GM23338 (cell line): ENCODE data around the gene NUDC. TPM values are rescaled to one million over a fixed set of nuclear protein-coding genes. Genes with fewer than 3 reads are reported as not detected.

ENCODE experiments used
- ATAC-seq: fragments of 200-7000 bp; cut with Tn5 transposase; 3 replicates; pipeline ENCODE4 v1.9.1; 2020
- DNase-seq: peaks from one replicate; pipeline ENCODE4 v3.0.0-alpha.2; 2015; ENCODE audit warnings: low spot score
- H2AFZ ChIP-seq: fragments of 200-600 bp; sonication (generic); 2 replicates; pipeline ENCODE4 v1.8.0; 2016; ENCODE audit warnings: antibody characterized with exemption, mild to moderate bottlenecking, moderate library complexity
- H3F3A ChIP-seq: fragments of 200-600 bp; sonication (generic); replicated peaks from 2 replicates; pipeline ENCODE4 v1.8.0; 2017; ENCODE audit warnings: antibody characterized with exemption, mixed run types, low read depth
- H3K27ac ChIP-seq: fragments of 200-600 bp; sonication (generic); 2 replicates; pipeline ENCODE4 v1.6.1; 2016; ENCODE audit warnings: low read depth
- H3K27me3 ChIP-seq: fragments of 200-600 bp; sonication (generic); 2 replicates; pipeline ENCODE4 v1.8.0; 2016; ENCODE audit warnings: mild to moderate bottlenecking, mixed run types, moderate library complexity; ENCODE audit not compliant: insufficient read depth
- H3K36me3 ChIP-seq: fragments of 200-600 bp; sonication (generic); 2 replicates; pipeline ENCODE4 v1.8.0; 2016; ENCODE audit warnings: mild to moderate bottlenecking; ENCODE audit not compliant: insufficient read depth
- H3K4me1 ChIP-seq: fragments of 200-600 bp; sonication (generic); 2 replicates; pipeline ENCODE4 v1.8.0; 2016; ENCODE audit warnings: mild to moderate bottlenecking, moderate library complexity; ENCODE audit not compliant: insufficient read depth
- H3K4me2 ChIP-seq: fragments of 200-600 bp; sonication (generic); 2 replicates; pipeline ENCODE4 v1.7.1; 2017; ENCODE audit warnings: mixed run types
- H3K4me3 ChIP-seq: fragments of 200-600 bp; sonication (generic); 2 replicates; pipeline ENCODE4 v1.6.1; 2016; ENCODE audit warnings: mixed run types
- H3K79me2 ChIP-seq: fragments of 200-600 bp; sonication (generic); replicated peaks from 2 replicates; pipeline ENCODE4 v1.8.0; 2017; ENCODE audit warnings: mild to moderate bottlenecking; ENCODE audit not compliant: insufficient read depth
- H3K9me2 ChIP-seq: fragments of 200-600 bp; sonication (generic); 2 replicates; pipeline ENCODE4 v1.8.0; 2017; ENCODE audit not compliant: insufficient read depth
- H4K20me1 ChIP-seq: fragments of 200-600 bp; sonication (generic); replicated peaks from 2 replicates; pipeline ENCODE4 v1.8.0; 2017; ENCODE audit warnings: mild to moderate bottlenecking; ENCODE audit not compliant: insufficient read depth
- H3K27ac Mint-ChIP-seq: 2 replicates; pipeline ENCODE4 v1.8.0; 2020; ENCODE audit warnings: inconsistent platforms, mild to moderate bottlenecking, moderate library complexity, mixed read lengths
- H3K27me3 Mint-ChIP-seq: 3 replicates; pipeline ENCODE4 v1.8.0; 2022; ENCODE audit warnings: low read depth, mild to moderate bottlenecking, moderate library complexity, mixed read lengths, inconsistent platforms; ENCODE audit not compliant: insufficient read depth, poor library complexity
- H3K36me3 Mint-ChIP-seq: 3 replicates; pipeline ENCODE4 v1.8.0; 2021; ENCODE audit warnings: low read depth, mild to moderate bottlenecking, inconsistent platforms, moderate library complexity, mixed read lengths
- H3K4me1 Mint-ChIP-seq: 3 replicates; pipeline ENCODE4 v1.8.0; 2020; ENCODE audit warnings: mild to moderate bottlenecking, inconsistent platforms, mixed read lengths
- H3K4me3 Mint-ChIP-seq: 3 replicates; pipeline ENCODE4 v1.8.0; 2021; ENCODE audit warnings: moderate library complexity, mild to moderate bottlenecking, inconsistent platforms, mixed read lengths
- H3K9me3 Mint-ChIP-seq: 3 replicates; pipeline ENCODE4 v1.8.0; 2020; ENCODE audit warnings: moderate library complexity, mild to moderate bottlenecking, inconsistent platforms, mixed read lengths
- CREB1 ChIP-seq: fragments of 250-450 bp; sonication (Bioruptor Pico); IDR thresholded peaks from 2 replicates; pipeline ENCODE4 v1.5.0; 2020; ENCODE audit warnings: low read depth, mild to moderate bottlenecking, moderate library complexity
- EZH2 ChIP-seq: fragments of 200-600 bp; sonication (generic); IDR thresholded peaks from one replicate; pipeline ENCODE4 v1.8.0; 2017; ENCODE audit warnings: antibody characterized with exemption, mild to moderate bottlenecking, low read depth; ENCODE audit not compliant: unreplicated experiment
- EZH2phosphoT487 ChIP-seq: fragments of 200-600 bp; sonication (generic); IDR thresholded peaks from one replicate; pipeline ENCODE4 v1.8.1; 2018; ENCODE audit warnings: antibody characterized with exemption; ENCODE audit not compliant: unreplicated experiment
- JUNB ChIP-seq: IDR thresholded peaks from one replicate; pipeline ENCODE4 v1.6.1; 2016; ENCODE audit warnings: antibody characterized with exemption; ENCODE audit not compliant: unreplicated experiment
- NANOG ChIP-seq: IDR thresholded peaks from 2 replicates; pipeline ENCODE4 v1.6.1; 2016; ENCODE audit warnings: antibody characterized with exemption, borderline replicate concordance
- POLR2AphosphoS5 ChIP-seq: IDR thresholded peaks from 2 replicates; pipeline ENCODE4 v1.6.1; 2016; ENCODE audit warnings: antibody characterized with exemption, low read depth
- STAT1 ChIP-seq: IDR thresholded peaks from one replicate; pipeline ENCODE4 v1.6.1; 2016; ENCODE audit warnings: antibody characterized with exemption; ENCODE audit not compliant: unreplicated experiment
- ZNF114 ChIP-seq: fragments of 250-450 bp; sonication (Bioruptor Pico); IDR thresholded peaks from 2 replicates; pipeline ENCODE4 v1.5.0; 2020; ENCODE audit warnings: mild to moderate bottlenecking, moderate library complexity
- ZNF331 ChIP-seq: fragments of 250-450 bp; sonication (Bioruptor Pico); IDR thresholded peaks from 2 replicates; pipeline ENCODE4 v1.5.0; 2020; ENCODE audit warnings: low read depth, mild to moderate bottlenecking, moderate library complexity
- polyA plus RNA-seq: library from polyadenylated mRNA; unstranded; fragments of >200 nt; fragmentation: Nextera tagmentation; extraction: Ambion mirVana; gene quantifications from 2 replicates; pipeline ENCODE4 v1.2.1, GENCODE V29; 2016
- total RNA-seq: library from RNA; depleted of rRNA; stranded (reverse); fragments of >200 nt; shearing (Covaris generic); gene quantifications from 2 replicates; pipeline ENCODE4 v1.2.3, GENCODE V29; 2014
- TF ChIP-seq, protein P1 (sequence below), 2 experiments: fragments of 200-600 bp in 1 of 2; sonication (generic) in 1 of 2; conservative IDR thresholded peaks; 2 replicates each; pipeline versions ENCODE4 v1.5.1 to v1.6.1; 2016 to 2017; ENCODE audit warnings: antibody characterized with exemption in 2 of 2, low read depth in 2 of 2, mild to moderate bottlenecking in 2 of 2, moderate library complexity in 1 of 2
- TF ChIP-seq, protein P2 (sequence below): IDR thresholded peaks from 2 replicates; pipeline ENCODE4 v1.6.1; 2016; ENCODE audit warnings: antibody characterized with exemption
- TF ChIP-seq, protein P3 (sequence below): fragments of 250-450 bp; sonication (Bioruptor Pico); IDR thresholded peaks from 2 replicates; pipeline ENCODE4 v1.5.0; 2020; ENCODE audit warnings: mild to moderate bottlenecking, moderate library complexity
- TF ChIP-seq, protein P4 (sequence below): IDR thresholded peaks from one replicate; pipeline ENCODE4 v1.6.1; 2018; ENCODE audit warnings: antibody characterized with exemption; ENCODE audit not compliant: unreplicated experiment

The NUDC gene
- total and polyA plus RNA-seq, 2 experiments from 2014 or later, result 96.2 to 224 TPM

DNA sequence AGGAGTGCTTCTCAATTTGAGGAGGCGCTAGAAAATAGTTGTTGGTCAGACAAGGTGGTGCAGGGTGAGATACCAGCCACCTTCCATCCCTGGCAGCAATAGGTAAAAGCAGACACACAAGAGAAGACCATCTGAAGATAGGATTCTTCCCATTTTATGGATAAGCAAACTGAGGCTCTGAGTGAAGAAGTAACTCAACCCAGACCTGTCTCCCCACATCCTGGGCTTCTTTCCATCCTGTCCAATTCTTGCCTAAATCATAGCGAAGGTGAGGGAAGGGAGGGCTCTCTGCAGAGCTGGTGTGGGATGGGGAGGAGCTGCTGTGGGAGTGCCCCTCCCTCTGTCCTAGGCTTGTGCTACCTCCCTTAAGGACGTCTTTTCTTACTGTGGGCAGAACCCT is 50.0 kb downstream of the NUDC start:
- TF ChIP-seq CREB1 (CRISPR knock-in tag) (no peak), EZH2 (no peak), POLR2AphosphoS5 (no peak), ZNF114 (no peak), JUNB (no peak), STAT1 (no peak), ZNF331 (CRISPR knock-in tag) (no peak), NANOG (no peak), EZH2phosphoT487 (no peak)
- TF ChIP-seq, protein P1, sequence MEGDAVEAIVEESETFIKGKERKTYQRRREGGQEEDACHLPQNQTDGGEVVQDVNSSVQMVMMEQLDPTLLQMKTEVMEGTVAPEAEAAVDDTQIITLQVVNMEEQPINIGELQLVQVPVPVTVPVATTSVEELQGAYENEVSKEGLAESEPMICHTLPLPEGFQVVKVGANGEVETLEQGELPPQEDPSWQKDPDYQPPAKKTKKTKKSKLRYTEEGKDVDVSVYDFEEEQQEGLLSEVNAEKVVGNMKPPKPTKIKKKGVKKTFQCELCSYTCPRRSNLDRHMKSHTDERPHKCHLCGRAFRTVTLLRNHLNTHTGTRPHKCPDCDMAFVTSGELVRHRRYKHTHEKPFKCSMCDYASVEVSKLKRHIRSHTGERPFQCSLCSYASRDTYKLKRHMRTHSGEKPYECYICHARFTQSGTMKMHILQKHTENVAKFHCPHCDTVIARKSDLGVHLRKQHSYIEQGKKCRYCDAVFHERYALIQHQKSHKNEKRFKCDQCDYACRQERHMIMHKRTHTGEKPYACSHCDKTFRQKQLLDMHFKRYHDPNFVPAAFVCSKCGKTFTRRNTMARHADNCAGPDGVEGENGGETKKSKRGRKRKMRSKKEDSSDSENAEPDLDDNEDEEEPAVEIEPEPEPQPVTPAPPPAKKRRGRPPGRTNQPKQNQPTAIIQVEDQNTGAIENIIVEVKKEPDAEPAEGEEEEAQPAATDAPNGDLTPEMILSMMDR (conservative IDR thresholded peaks at IDR 0.05; ENCODE audit: low read depth in 2 of 2), result no peak
- TF ChIP-seq, protein P2, sequence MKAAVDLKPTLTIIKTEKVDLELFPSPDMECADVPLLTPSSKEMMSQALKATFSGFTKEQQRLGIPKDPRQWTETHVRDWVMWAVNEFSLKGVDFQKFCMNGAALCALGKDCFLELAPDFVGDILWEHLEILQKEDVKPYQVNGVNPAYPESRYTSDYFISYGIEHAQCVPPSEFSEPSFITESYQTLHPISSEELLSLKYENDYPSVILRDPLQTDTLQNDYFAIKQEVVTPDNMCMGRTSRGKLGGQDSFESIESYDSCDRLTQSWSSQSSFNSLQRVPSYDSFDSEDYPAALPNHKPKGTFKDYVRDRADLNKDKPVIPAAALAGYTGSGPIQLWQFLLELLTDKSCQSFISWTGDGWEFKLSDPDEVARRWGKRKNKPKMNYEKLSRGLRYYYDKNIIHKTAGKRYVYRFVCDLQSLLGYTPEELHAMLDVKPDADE, result no peak
- TF ChIP-seq, protein P3, sequence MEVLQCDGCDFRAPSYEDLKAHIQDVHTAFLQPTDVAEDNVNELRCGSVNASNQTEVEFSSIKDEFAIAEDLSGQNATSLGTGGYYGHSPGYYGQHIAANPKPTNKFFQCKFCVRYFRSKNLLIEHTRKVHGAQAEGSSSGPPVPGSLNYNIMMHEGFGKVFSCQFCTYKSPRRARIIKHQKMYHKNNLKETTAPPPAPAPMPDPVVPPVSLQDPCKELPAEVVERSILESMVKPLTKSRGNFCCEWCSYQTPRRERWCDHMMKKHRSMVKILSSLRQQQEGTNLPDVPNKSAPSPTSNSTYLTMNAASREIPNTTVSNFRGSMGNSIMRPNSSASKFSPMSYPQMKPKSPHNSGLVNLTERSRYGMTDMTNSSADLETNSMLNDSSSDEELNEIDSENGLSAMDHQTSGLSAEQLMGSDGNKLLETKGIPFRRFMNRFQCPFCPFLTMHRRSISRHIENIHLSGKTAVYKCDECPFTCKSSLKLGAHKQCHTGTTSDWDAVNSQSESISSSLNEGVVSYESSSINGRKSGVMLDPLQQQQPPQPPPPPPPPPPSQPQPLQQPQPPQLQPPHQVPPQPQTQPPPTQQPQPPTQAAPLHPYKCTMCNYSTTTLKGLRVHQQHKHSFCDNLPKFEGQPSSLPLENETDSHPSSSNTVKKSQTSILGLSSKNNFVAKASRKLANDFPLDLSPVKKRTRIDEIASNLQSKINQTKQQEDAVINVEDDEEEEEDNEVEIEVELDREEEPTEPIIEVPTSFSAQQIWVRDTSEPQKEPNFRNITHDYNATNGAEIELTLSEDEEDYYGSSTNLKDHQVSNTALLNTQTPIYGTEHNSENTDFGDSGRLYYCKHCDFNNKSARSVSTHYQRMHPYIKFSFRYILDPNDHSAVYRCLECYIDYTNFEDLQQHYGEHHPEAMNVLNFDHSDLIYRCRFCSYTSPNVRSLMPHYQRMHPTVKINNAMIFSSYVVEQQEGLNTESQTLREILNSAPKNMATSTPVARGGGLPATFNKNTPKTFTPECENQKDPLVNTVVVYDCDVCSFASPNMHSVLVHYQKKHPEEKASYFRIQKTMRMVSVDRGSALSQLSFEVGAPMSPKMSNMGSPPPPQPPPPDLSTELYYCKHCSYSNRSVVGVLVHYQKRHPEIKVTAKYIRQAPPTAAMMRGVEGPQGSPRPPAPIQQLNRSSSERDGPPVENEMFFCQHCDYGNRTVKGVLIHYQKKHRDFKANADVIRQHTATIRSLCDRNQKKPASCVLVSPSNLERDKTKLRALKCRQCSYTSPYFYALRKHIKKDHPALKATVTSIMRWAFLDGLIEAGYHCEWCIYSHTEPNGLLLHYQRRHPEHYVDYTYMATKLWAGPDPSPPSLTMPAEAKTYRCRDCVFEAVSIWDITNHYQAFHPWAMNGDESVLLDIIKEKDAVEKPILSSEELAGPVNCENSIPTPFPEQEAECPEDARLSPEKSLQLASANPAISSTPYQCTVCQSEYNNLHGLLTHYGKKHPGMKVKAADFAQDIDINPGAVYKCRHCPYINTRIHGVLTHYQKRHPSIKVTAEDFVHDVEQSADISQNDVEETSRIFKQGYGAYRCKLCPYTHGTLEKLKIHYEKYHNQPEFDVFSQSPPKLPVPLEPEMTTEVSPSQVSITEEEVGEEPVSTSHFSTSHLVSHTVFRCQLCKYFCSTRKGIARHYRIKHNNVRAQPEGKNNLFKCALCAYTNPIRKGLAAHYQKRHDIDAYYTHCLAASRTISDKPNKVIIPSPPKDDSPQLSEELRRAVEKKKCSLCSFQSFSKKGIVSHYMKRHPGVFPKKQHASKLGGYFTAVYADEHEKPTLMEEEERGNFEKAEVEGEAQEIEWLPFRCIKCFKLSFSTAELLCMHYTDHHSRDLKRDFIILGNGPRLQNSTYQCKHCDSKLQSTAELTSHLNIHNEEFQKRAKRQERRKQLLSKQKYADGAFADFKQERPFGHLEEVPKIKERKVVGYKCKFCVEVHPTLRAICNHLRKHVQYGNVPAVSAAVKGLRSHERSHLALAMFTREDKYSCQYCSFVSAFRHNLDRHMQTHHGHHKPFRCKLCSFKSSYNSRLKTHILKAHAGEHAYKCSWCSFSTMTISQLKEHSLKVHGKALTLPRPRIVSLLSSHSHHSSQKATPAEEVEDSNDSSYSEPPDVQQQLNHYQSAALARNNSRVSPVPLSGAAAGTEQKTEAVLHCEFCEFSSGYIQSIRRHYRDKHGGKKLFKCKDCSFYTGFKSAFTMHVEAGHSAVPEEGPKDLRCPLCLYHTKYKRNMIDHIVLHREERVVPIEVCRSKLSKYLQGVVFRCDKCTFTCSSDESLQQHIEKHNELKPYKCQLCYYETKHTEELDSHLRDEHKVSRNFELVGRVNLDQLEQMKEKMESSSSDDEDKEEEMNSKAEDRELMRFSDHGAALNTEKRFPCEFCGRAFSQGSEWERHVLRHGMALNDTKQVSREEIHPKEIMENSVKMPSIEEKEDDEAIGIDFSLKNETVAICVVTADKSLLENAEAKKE (CRISPR knock-in tag), result no peak
- TF ChIP-seq, protein P4, sequence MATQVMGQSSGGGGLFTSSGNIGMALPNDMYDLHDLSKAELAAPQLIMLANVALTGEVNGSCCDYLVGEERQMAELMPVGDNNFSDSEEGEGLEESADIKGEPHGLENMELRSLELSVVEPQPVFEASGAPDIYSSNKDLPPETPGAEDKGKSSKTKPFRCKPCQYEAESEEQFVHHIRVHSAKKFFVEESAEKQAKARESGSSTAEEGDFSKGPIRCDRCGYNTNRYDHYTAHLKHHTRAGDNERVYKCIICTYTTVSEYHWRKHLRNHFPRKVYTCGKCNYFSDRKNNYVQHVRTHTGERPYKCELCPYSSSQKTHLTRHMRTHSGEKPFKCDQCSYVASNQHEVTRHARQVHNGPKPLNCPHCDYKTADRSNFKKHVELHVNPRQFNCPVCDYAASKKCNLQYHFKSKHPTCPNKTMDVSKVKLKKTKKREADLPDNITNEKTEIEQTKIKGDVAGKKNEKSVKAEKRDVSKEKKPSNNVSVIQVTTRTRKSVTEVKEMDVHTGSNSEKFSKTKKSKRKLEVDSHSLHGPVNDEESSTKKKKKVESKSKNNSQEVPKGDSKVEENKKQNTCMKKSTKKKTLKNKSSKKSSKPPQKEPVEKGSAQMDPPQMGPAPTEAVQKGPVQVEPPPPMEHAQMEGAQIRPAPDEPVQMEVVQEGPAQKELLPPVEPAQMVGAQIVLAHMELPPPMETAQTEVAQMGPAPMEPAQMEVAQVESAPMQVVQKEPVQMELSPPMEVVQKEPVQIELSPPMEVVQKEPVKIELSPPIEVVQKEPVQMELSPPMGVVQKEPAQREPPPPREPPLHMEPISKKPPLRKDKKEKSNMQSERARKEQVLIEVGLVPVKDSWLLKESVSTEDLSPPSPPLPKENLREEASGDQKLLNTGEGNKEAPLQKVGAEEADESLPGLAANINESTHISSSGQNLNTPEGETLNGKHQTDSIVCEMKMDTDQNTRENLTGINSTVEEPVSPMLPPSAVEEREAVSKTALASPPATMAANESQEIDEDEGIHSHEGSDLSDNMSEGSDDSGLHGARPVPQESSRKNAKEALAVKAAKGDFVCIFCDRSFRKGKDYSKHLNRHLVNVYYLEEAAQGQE, result no peak
- H3K27me3 Mint-ChIP-seq, result peaks cover 16% of the 10 kb centered on the region

More for the DNA sequence above, 50.0 kb downstream of the NUDC start:
- Histone ChIP-seq H4K20me1 (no peaks in the 10 kb centered on the region), H3K27me3 (no peaks in the 10 kb centered on the region), H3K4me2 (no peak overlapping the region), H3K4me1 (peaks cover 8% of the 10 kb centered on the region; the same call in 1 of the 2 replicates), H2AFZ (no peak overlapping the region), H3F3A (no peaks in the 10 kb centered on the region), H3K36me3 (no peaks in the 10 kb centered on the region), H3K9me2 (no peaks in the 10 kb centered on the region), H3K4me3 (no peak overlapping the region), H3K27ac (no peak overlapping the region), H3K79me2 (no peaks in the 10 kb centered on the region)
- ATAC-seq (no peak), DNase-seq (no peak)
- no peaks in the 10 kb centered on the region for H3K36me3 Mint-ChIP-seq
- no peaks in the 10 kb centered on the region for H3K9me3 Mint-ChIP-seq
- no peak overlapping the region for H3K4me3 Mint-ChIP-seq
- peaks cover 17% of the 10 kb centered on the region; the same call in 2 of the 3 replicates for H3K4me1 Mint-ChIP-seq
- H3K27ac Mint-ChIP-seq, result no peak overlapping the region
